Tibial nerve (tissue), 4 donors: ENCODE data around the gene RXFP3.

ENCODE experiments used
- CTCF ChIP-seq, 5 experiments: fragments of 200-600 bp in 3 of 5; fragments of 450-650 bp in 2 of 5; sonication (generic) in 3 of 5; IDR thresholded peaks; one replicate each; pipeline ENCODE4 v1.5.1; 2016 to 2019; ENCODE audit warnings: antibody characterized with exemption in 5 of 5, mild to moderate bottlenecking in 3 of 5, moderate library complexity in 2 of 5
- EP300 ChIP-seq, 2 donors: sonication (generic); formaldehyde crosslinking; IDR thresholded peaks; one replicate each; pipeline ENCODE4 v1.6.1; 2017; ENCODE audit warnings: antibody characterized with exemption in 2 of 2, mild to moderate bottlenecking in 1 of 2
- POLR2A ChIP-seq, 2 donors: fragments of 450-650 bp; IDR thresholded peaks; one replicate each; pipeline ENCODE4 v1.6.1; 2017; ENCODE audit warnings: antibody characterized with exemption in 2 of 2, mild to moderate bottlenecking in 2 of 2, moderate library complexity in 2 of 2

- no peak for TF ChIP-seq EP300 (IDR thresholded peaks at IDR 0.05)
- TF ChIP-seq POLR2A (IDR thresholded peaks at IDR 0.05), result no peak
- TF ChIP-seq CTCF (IDR thresholded peaks at IDR 0.05), result no peak
These were observed 43.5 kb upstream of the RXFP3 start for GRCh38 chr5:33892620-33893137.
